NT2/D1 (cell line): ENCODE measurements around the gene HERC4.

Experiments
- SUZ12 ChIP-seq: IDR thresholded peaks from 2 replicates; pipeline ENCODE4 v1.6.1; 2011; ENCODE audit not compliant: insufficient read length, insufficient read depth; ENCODE audit errors: extremely low read depth
- YY1 ChIP-seq: IDR thresholded peaks from 2 replicates; pipeline ENCODE4 v1.6.1; 2011; ENCODE audit not compliant: insufficient read length, insufficient read depth
- ZNF274 ChIP-seq: IDR thresholded peaks from 2 replicates; pipeline ENCODE4 v1.6.1; 2011; ENCODE audit warnings: mild to moderate bottlenecking, low read depth, low read length

DNA sequence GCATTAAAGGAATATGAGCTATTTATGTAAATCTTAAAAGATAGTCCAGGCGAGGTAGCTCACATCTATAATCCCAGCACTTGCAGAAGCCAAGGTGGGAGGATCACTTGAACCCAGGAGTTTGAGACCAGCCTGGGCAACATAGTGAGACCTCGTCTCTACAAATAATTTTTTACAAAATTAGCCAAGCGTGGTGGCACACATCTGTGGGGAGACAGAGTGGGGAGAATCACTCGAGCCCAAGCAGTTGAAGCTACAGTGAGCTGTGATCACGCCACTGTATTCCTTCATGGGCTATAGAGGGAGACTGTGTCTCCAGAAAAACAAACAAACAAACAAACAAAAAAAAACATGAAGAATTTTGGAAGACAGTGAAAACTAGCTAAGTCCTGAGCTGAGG is 28.4 kb downstream of the HERC4 start:
- TF ChIP-seq ZNF274, result no peak
- TF ChIP-seq YY1, result no peak
- no peak for TF ChIP-seq SUZ12
